Eye (tissue), 1 donor: ENCODE data around the gene GALNT6.

Experiments
- DNase-seq: peaks from one replicate; pipeline ENCODE4 v3.0.0-alpha.2; 2015

The GALNT6 gene

GRCh38 chr12:51378749-51379148 is 12.5 kb downstream of the GALNT6 start:
- DNase-seq, result no peak

GRCh38 chr12:51377099-51377984 is 13.9 kb downstream of the GALNT6 start:
- DNase-seq, result peak; percentile 54

GRCh38 chr12:51374856-51375255 is 16.4 kb downstream of the GALNT6 start:
- DNase-seq, result no peak

GRCh38 chr12:51374361-51374760 is 16.8 kb downstream of the GALNT6 start:
- no peak for DNase-seq

- DNase-seq, result no peak
Observed at GRCh38 chr12:51373187-51373586, 18.0 kb downstream of the GALNT6 start.

- no peak for DNase-seq
Observed at GRCh38 chr12:51372021-51372420, 19.2 kb downstream of the GALNT6 start.

- DNase-seq, result peak; percentile 82
Observed at GRCh38 chr12:51371295-51371953, 19.8 kb downstream of the GALNT6 start.

- DNase-seq, result no peak
Observed at GRCh38 chr12:51370667-51371066, 20.5 kb downstream of the GALNT6 start.

GRCh38 chr12:51369581-51369980 is 21.6 kb downstream of the GALNT6 start:
- no peak for DNase-seq

GRCh38 chr12:51368640-51369517 is 22.3 kb downstream of the GALNT6 start:
- DNase-seq, result no peak

GRCh38 chr12:51365276-51365675 is 25.9 kb downstream of the GALNT6 start:
- DNase-seq, result no peak

GRCh38 chr12:51364001-51364400 is 27.2 kb downstream of the GALNT6 start:
- no peak for DNase-seq

GRCh38 chr12:51362747-51363342 is 28.4 kb downstream of the GALNT6 start:
- DNase-seq, result no peak

- DNase-seq, result no peak
Observed at GRCh38 chr12:51362307-51362706, 28.9 kb downstream of the GALNT6 start.

- no peak for DNase-seq
Observed at GRCh38 chr12:51361161-51362016, 29.8 kb downstream of the GALNT6 start.

- DNase-seq, result no peak
Observed at GRCh38 chr12:51360315-51360714, 30.9 kb downstream of the GALNT6 start.

- no peak for DNase-seq
Observed at GRCh38 chr12:51359851-51360250, 31.4 kb downstream of the GALNT6 start.

GRCh38 chr12:51358496-51358895 is 32.7 kb downstream of the GALNT6 start:
- DNase-seq, result no peak

GRCh38 chr12:51357374-51358047 is 33.7 kb downstream of the GALNT6 start:
- no peak for DNase-seq

GRCh38 chr12:51351913-51352532 is 39.2 kb downstream of the GALNT6 start:
- DNase-seq, result peak; percentile 79

GRCh38 chr12:51349026-51349425 is 42.2 kb downstream of the GALNT6 start:
- no peak for DNase-seq
